Mammary epithelial cell (primary cell): ENCODE measurements around the gene KLK10.

ENCODE experiments used
- CTCF ChIP-seq, 2 donors: IDR thresholded peaks in 1 of 2; conservative IDR thresholded peaks in 1 of 2; 2 replicates each; pipeline ENCODE4 v1.5.1; 2011 to 2012; ENCODE audit warnings: inconsistent platforms in 2 of 2, low read length in 2 of 2, mild to moderate bottlenecking in 2 of 2, control low read depth in 1 of 2, low read depth in 1 of 2; ENCODE audit not compliant: insufficient read depth in 1 of 2; ENCODE audit errors: extremely low read depth in 1 of 2
- EZH2 ChIP-seq: IDR thresholded peaks from 2 replicates; pipeline ENCODE4 v1.6.1; 2012; ENCODE audit warnings: low read length, inconsistent platforms, borderline replicate concordance

DNA sequence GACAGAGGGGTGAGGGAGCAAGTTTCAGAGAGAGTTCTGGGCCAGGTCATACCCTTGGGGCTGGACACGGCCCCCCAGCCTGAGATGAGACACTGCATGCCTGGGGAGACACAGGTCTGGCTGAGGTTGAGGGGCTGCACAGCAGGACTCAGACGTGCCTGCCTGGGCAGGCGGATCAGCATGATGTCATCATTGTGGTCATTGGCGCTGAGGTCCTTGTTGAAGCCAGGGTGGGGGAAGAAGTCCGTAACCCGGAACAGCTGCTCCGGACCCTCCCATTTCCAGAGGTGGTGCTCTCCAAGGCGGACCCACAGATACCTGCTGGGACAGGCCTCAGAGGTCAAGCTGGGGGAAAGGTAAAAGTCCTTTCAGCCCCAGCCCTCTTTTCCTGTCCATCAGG lies 13.1 kb downstream of the KLK10 start:
- TF ChIP-seq CTCF (conservative IDR thresholded peaks at IDR 0.05 in 1 of 2, IDR thresholded peaks at IDR 0.05 in 1 of 2; ENCODE audit: extremely low read depth in 1 of 2, insufficient read depth in 1 of 2, low read depth in 1 of 2, low read length in 2 of 2) (no peak), EZH2 (no peak)
